Progenitor cell of endocrine pancreas (in vitro differentiated cells): ENCODE data around the gene UGT2B17. TPM values are rescaled to one million over a fixed set of nuclear protein-coding genes. Genes with fewer than 3 reads are reported as not detected.

Source experiments
- DNase-seq: peaks from one replicate; pipeline ENCODE4 v3.0.0; 2021; ENCODE audit warnings: low spot score; ENCODE audit not compliant: unreplicated experiment
- H3K27ac Mint-ChIP-seq: 2 replicates; pipeline ENCODE4 v1.8.0; 2021; ENCODE audit warnings: mild to moderate bottlenecking, moderate library complexity, mixed read lengths
- H3K27me3 Mint-ChIP-seq: 2 replicates; pipeline ENCODE4 v1.8.0; 2021; ENCODE audit warnings: mixed read lengths
- H3K36me3 Mint-ChIP-seq: 2 replicates; pipeline ENCODE4 v1.8.0; 2022; ENCODE audit warnings: mixed read lengths; ENCODE audit not compliant: insufficient read depth
- H3K4me1 Mint-ChIP-seq: 2 replicates; pipeline ENCODE4 v1.8.0; 2021; ENCODE audit warnings: low read depth, mixed read lengths
- H3K4me3 Mint-ChIP-seq: 2 replicates; pipeline ENCODE4 v1.8.0; 2021; ENCODE audit warnings: low read depth, mild to moderate bottlenecking, moderate library complexity, mixed read lengths
- H3K9me3 Mint-ChIP-seq: 2 replicates; pipeline ENCODE4 v1.8.0; 2021; ENCODE audit warnings: low read depth, mixed read lengths
- CTCF ChIP-seq: fragments of 200-600 bp; sonication (generic); IDR thresholded peaks from one replicate; pipeline ENCODE4 v1.5.0; 2021; ENCODE audit warnings: antibody characterized with exemption, mild to moderate bottlenecking; ENCODE audit not compliant: unreplicated experiment
- total RNA-seq: library from RNA; stranded (reverse); gene quantifications from 2 replicates; pipeline ENCODE4 v1.2.1, GENCODE V29; 2021

Gene UGT2B17
- total RNA-seq, 1 donor from 2014 or later, result not detected

DNA sequence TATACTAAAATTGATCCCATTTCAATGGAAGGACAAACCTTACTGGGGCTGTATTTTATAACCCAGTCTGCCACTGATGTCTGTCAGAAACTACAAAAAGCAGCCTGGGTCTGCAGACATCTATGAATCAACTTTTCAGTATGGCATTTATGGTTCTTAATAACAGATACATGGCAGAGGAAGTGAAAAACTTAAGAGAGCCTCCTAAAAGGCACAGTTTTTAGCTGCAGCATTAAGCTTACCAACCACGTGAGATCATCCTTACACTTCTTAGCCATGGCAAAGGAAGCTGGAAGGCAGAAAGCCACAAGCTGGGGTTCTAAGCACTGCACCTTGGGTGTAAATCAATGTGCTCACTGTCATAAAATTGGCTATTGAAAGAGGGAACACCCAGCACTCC lies 16.6 kb upstream of the UGT2B17 start:
- Mint-ChIP-seq H3K9me3 (no peaks in the 10 kb centered on the region), H3K4me1 (peaks cover 20% of the 10 kb centered on the region), H3K4me3 (no peak overlapping the region), H3K27ac (no peak overlapping the region), H3K36me3 (no peaks in the 10 kb centered on the region), H3K27me3 (no peaks in the 10 kb centered on the region)
- no peak for DNase-seq
- TF ChIP-seq CTCF, result no peak

GRCh38 chr4:68591204-68591603 lies 15.1 kb upstream of the UGT2B17 start:
- TF ChIP-seq CTCF, result no peak
- Mint-ChIP-seq H3K9me3 (peaks cover 4% of the 10 kb centered on the region), H3K4me3 (no peak overlapping the region), H3K4me1 (peaks cover 20% of the 10 kb centered on the region), H3K27ac (peak overlapping the region; percentile 63), H3K36me3 (no peaks in the 10 kb centered on the region), H3K27me3 (no peaks in the 10 kb centered on the region)
- DNase-seq, result no peak

- no peak for TF ChIP-seq CTCF
- no peak for DNase-seq
- H3K4me3 Mint-ChIP-seq, result no peak overlapping the region
- H3K36me3 Mint-ChIP-seq, result peaks cover 2% of the 10 kb centered on the region
- no peak overlapping the region for H3K27ac Mint-ChIP-seq
- H3K4me1 Mint-ChIP-seq, result peaks cover 20% of the 10 kb centered on the region
- peaks cover 17% of the 10 kb centered on the region for H3K9me3 Mint-ChIP-seq
- no peaks in the 10 kb centered on the region for H3K27me3 Mint-ChIP-seq
These were observed 13.7 kb upstream of the UGT2B17 start for GRCh38 chr4:68589790-68590189.

- TF ChIP-seq CTCF, result no peak
- no peaks in the 10 kb centered on the region for H3K27me3 Mint-ChIP-seq
- H3K4me1 Mint-ChIP-seq, result no peaks in the 10 kb centered on the region
- H3K27ac Mint-ChIP-seq, result no peak overlapping the region
- DNase-seq, result no peak
- peaks cover 8% of the 10 kb centered on the region for H3K36me3 Mint-ChIP-seq
- peaks cover 26% of the 10 kb centered on the region for H3K9me3 Mint-ChIP-seq
- H3K4me3 Mint-ChIP-seq, result no peak overlapping the region
These were observed 6.2 kb upstream of the UGT2B17 start for GRCh38 chr4:68582339-68582717.

DNA sequence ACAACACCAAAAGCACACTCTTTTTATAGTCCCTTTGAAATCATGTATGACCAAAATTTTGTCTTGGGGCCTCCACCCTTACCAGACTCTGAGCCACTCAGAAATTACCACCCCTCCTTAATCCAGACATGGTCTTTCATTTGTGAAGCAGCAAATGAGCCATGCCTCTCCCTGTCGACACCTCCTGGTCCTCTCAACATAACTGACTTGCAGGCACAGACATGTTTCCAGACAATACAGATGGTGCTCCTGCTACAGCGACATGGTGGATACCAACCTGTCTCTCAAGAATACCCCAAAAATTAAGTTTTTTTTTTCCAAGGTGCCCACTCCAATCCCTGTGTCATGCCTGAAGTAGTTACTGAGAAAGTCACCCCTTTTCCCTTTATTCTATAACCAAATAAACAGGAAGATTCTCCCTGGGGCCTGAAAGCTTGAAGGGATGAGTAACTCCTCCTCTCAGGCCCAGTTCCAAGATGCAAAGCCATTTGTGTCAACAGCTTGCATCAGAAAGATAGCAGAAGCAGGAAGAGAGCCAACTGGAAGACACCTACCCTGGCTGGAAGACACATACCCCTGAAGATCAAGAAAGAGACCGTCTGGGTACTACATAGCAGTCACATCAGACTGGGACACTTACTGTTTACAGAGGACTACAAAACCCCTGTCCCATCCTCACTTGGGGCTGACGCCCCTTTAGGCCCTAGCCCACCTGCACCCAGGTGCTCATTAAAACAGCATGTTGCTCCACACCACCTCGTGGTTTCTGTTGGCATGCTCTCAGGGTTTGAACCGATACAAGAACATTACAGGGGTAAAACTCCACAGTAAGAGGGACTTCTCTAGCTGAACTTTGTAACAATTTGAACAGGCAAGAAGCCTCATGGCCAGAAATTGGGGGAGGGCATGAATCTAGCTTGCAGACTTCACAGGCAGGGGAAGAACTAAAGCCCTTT lies 5.5 kb upstream of the UGT2B17 start:
- TF ChIP-seq CTCF, result no peak
- Mint-ChIP-seq H3K4me1 (no peaks in the 10 kb centered on the region), H3K4me3 (no peak overlapping the region), H3K27ac (no peak overlapping the region), H3K9me3 (peaks cover 24% of the 10 kb centered on the region), H3K27me3 (no peaks in the 10 kb centered on the region), H3K36me3 (peaks cover 8% of the 10 kb centered on the region)
- no peak for DNase-seq
